AG09309 (cell line): Measurements from ENCODE around the gene FUT6.

Experiments used
- DNase-seq: peaks from one replicate; pipeline ENCODE4 v3.0.0-alpha.2; 2010; ENCODE audit warnings: low read depth
- H3K4me3 ChIP-seq: 2 replicates; pipeline ENCODE4 v1.5.1; 2011; ENCODE audit warnings: mild to moderate bottlenecking, low read depth, low read length, moderate library complexity; ENCODE audit not compliant: control insufficient read depth
- TF ChIP-seq, protein P1 (sequence below): IDR thresholded peaks from 2 replicates; pipeline ENCODE4 v1.5.1; 2011; ENCODE audit warnings: mild to moderate bottlenecking, low read depth, low read length, inconsistent platforms; ENCODE audit not compliant: insufficient read depth, control insufficient read depth; ENCODE audit errors: missing control alignments

Gene FUT6

GRCh38 chr19:5814123-5814851 lies 25.2 kb downstream of the FUT6 start:
- no peak overlapping the region for H3K4me3 ChIP-seq
- DNase-seq: no peak
- TF ChIP-seq, protein P1, sequence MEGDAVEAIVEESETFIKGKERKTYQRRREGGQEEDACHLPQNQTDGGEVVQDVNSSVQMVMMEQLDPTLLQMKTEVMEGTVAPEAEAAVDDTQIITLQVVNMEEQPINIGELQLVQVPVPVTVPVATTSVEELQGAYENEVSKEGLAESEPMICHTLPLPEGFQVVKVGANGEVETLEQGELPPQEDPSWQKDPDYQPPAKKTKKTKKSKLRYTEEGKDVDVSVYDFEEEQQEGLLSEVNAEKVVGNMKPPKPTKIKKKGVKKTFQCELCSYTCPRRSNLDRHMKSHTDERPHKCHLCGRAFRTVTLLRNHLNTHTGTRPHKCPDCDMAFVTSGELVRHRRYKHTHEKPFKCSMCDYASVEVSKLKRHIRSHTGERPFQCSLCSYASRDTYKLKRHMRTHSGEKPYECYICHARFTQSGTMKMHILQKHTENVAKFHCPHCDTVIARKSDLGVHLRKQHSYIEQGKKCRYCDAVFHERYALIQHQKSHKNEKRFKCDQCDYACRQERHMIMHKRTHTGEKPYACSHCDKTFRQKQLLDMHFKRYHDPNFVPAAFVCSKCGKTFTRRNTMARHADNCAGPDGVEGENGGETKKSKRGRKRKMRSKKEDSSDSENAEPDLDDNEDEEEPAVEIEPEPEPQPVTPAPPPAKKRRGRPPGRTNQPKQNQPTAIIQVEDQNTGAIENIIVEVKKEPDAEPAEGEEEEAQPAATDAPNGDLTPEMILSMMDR: no peak

DNA sequence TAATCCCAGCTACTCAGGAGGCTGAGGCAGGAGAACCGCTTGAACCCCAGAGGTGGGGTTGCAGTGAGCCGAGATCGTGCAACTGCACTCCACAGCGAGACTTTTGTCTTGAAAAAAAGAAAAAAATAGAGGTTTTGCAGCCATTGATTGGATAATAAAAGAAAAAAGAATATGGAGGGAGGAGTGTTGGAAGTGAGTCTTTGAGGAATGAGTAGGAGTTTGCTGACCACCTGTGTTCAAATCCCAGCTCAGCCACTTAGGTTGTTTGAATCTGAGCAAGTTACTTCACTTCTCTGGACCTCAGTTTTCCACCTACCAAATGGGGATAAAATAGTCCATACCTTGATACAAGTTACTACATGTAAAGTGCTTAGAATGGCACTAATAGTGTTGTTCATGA lies 28.4 kb downstream of the FUT6 start:
- TF ChIP-seq, protein P1: no peak
- DNase-seq: no peak
- H3K4me3 ChIP-seq: no peak overlapping the region

DNA sequence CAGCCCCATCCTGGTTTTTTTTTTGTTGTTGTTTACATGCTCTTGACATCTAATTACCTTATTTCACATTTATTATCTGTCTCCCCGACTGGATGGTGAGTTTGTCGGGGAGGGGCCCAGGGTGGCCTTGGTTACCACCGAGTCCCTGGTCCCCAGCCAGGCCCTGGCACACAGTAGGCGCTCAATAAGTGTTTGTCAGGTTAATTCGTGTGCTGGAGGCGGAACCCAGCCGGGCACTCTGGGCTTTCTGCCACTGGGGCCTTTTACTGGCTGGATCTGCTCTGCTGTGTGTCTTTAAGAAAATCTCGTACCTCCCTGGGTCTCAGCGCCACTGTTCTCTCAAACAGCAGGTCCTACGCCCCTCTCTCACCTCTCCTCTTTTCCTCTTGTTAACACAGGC lies 30.0 kb downstream of the FUT6 start:
- TF ChIP-seq, protein P1: no peak
- no peak overlapping the region for H3K4me3 ChIP-seq
- no peak for DNase-seq

- H3K4me3 ChIP-seq: no peak overlapping the region
- no peak for DNase-seq
- TF ChIP-seq, protein P1: no peak
Measured at GRCh38 chr19:5809053-5809452, 30.4 kb downstream of the FUT6 start.

DNA sequence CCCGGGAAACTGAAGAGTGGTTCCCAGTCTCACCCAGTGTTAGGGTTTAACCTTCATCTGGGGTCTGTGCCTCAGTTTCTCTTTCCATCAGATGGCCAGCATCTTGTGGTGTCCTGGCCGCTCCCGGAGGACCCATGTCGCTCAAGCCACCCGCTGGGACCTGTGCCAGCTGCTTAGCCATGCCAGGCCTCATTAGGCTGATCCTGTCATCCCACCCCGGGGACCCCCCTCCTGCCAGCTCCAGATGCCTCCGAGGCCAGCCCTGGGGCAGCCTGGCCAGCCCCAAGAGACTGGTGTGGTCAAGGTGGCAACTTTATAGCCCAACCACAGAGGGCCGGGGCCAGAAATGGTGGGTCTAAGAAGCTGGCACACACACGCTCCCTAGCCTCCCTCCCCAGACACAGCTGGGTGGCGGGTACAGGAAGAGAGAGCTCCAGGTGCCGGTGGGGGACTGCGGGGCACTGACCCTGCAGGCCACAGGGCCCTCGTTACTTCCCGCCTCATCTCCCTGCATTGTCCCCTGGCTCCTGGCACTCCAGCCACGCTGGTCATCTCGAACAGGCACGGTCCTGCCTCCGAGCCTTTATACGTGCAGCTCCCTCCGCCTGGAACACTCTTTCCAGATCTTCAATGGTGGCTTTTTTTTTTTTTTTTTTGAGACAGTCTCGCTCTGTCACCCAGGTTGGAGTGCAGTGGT lies 31.2 kb downstream of the FUT6 start:
- TF ChIP-seq, protein P1: no peak
- DNase-seq: no peak
- no peak overlapping the region for H3K4me3 ChIP-seq

GRCh38 chr19:5806905-5807304 lies 32.6 kb downstream of the FUT6 start:
- TF ChIP-seq, protein P1: no peak
- no peak for DNase-seq
- H3K4me3 ChIP-seq: no peak overlapping the region
